HG03060 (cell line): Measurements from ENCODE around the gene PLOD1.

Source experiments
- ATAC-seq: cut with Tn5 transposase; IDR thresholded peaks from one replicate; pipeline ENCODE4 v1.9.1; 2021; ENCODE audit warnings: low read depth, moderate number of reproducible peaks; ENCODE audit not compliant: unreplicated experiment

The PLOD1 gene

GRCh38 chr1:11970441-11971185, 36.1 kb downstream of the PLOD1 start:
- no peak for ATAC-seq

GRCh38 chr1:11977625-11978024, 43.1 kb downstream of the PLOD1 start:
- no peak for ATAC-seq

- ATAC-seq: no peak
Measured at GRCh38 chr1:11978301-11978700, 43.8 kb downstream of the PLOD1 start.

- no peak for ATAC-seq
Measured at GRCh38 chr1:11979028-11979850, 44.7 kb downstream of the PLOD1 start.

GRCh38 chr1:11979851-11980675, 45.5 kb downstream of the PLOD1 start, which contains the start of gene MFN2:
MFN2 (plus strand) TSS chr1:11980444; CDS start chr1:11989169, 8,725 bp downstream.
- peak; percentile 68 for ATAC-seq

- no peak for ATAC-seq
Measured at GRCh38 chr1:11980676-11980972, 46.1 kb downstream of the PLOD1 start.

GRCh38 chr1:11981378-11982009, 47.0 kb downstream of the PLOD1 start:
- no peak for ATAC-seq

- no peak for ATAC-seq
Measured at GRCh38 chr1:11982010-11982392, 47.5 kb downstream of the PLOD1 start.

- ATAC-seq: no peak
Measured at GRCh38 chr1:11984121-11984520, 49.6 kb downstream of the PLOD1 start.

- ATAC-seq: no peak
Measured at GRCh38 chr1:11984576-11984975, 50.1 kb downstream of the PLOD1 start.

GRCh38 chr1:11985171-11985570, 50.7 kb downstream of the PLOD1 start:
- no peak for ATAC-seq

- no peak for ATAC-seq
Measured at GRCh38 chr1:11985851-11986250, 51.3 kb downstream of the PLOD1 start.

GRCh38 chr1:11989669-11990068, 55.2 kb downstream of the PLOD1 start:
- ATAC-seq: no peak

- ATAC-seq: no peak
Measured at GRCh38 chr1:11990303-11991032, 56.0 kb downstream of the PLOD1 start.

GRCh38 chr1:11991969-11992676, 57.6 kb downstream of the PLOD1 start:
- ATAC-seq: no peak

GRCh38 chr1:11997081-11997850, 62.7 kb downstream of the PLOD1 start:
- no peak for ATAC-seq

GRCh38 chr1:11998636-11999035, 64.1 kb downstream of the PLOD1 start:
- ATAC-seq: no peak

GRCh38 chr1:11999236-11999635, 64.7 kb downstream of the PLOD1 start:
- no peak for ATAC-seq
